Stimulated activated CD4-positive, alpha-beta T cell treated with anti-CD3 and anti-CD28 coated beads, TNF-alpha, amount 100 ng/mL, for 1 hour (primary cell): ENCODE measurements around the gene COL7A1.
A peak's percentile ranks its signal among the peaks of the same experiment; 100 is the strongest.

ENCODE experiments used
- DNase-seq, 3 donors: peaks; one replicate each; pipeline ENCODE4 v3.0.0-alpha.2; 2020; ENCODE audit warnings: low read depth in 3 of 3, low spot score in 1 of 3

Gene COL7A1

GRCh38 chr3:48595075-48595525 lies at the start of gene COL7A1:
COL7A1 (minus strand) TSS chr3:48595329; CDS start chr3:48595159, 170 bp downstream.
- DNase-seq: no peak

GRCh38 chr3:48642605-48643004 lies 47.5 kb upstream of the COL7A1 start:
- DNase-seq: no peak

- DNase-seq: no peak
These were observed 46.3 kb upstream of the COL7A1 start for GRCh38 chr3:48641396-48641795.

GRCh38 chr3:48639944-48640606 lies 44.9 kb upstream of the COL7A1 start:
- DNase-seq: no peak

- DNase-seq: no peak
These were observed 42.2 kb upstream of the COL7A1 start for GRCh38 chr3:48637305-48637704.

- DNase-seq: no peak
These were observed 41.1 kb upstream of the COL7A1 start for GRCh38 chr3:48636149-48636655.

GRCh38 chr3:48635222-48636021 lies 40.3 kb upstream of the COL7A1 start, which contains the start of gene SLC26A6:
SLC26A6 (minus strand) TSS chr3:48635461; CDS start chr3:48635393, 68 bp downstream.
- peak; percentile 72 to 90 (median 81) for DNase-seq

GRCh38 chr3:48634661-48635221 lies 39.6 kb upstream of the COL7A1 start:
- DNase-seq: peak in 1 of 3 donors; percentile 38

GRCh38 chr3:48633743-48634142 lies 38.6 kb upstream of the COL7A1 start:
- no peak for DNase-seq

- no peak for DNase-seq
These were observed 38.1 kb upstream of the COL7A1 start for GRCh38 chr3:48633256-48633655.

GRCh38 chr3:48631516-48632448 lies 36.7 kb upstream of the COL7A1 start:
- DNase-seq: no peak

GRCh38 chr3:48630833-48631232 lies 35.7 kb upstream of the COL7A1 start:
- no peak for DNase-seq

- DNase-seq: no peak
These were observed 35.3 kb upstream of the COL7A1 start for GRCh38 chr3:48630407-48630806.

- DNase-seq: no peak
These were observed 34.8 kb upstream of the COL7A1 start for GRCh38 chr3:48629894-48630293.

GRCh38 chr3:48628277-48629017 lies 33.3 kb upstream of the COL7A1 start:
- no peak for DNase-seq

- no peak for DNase-seq
These were observed 30.5 kb upstream of the COL7A1 start for GRCh38 chr3:48625600-48625999.

GRCh38 chr3:48624767-48625166 lies 29.6 kb upstream of the COL7A1 start:
- DNase-seq: no peak

- no peak for DNase-seq
These were observed 28.9 kb upstream of the COL7A1 start for GRCh38 chr3:48623851-48624547.

GRCh38 chr3:48621461-48621869 lies 26.3 kb upstream of the COL7A1 start, which contains the start of gene TMEM89:
TMEM89 (minus strand) TSS chr3:48621769; CDS start chr3:48621756, 13 bp downstream.
- DNase-seq: no peak
